Mesenchymal stem cell (in vitro differentiated cells and primary cell): ENCODE data around the gene CAGE1.

Experiments
- DNase-seq: peaks from one replicate; pipeline ENCODE4 v3.0.0-alpha.2; 2013
- H2AFZ ChIP-seq: one replicate; pipeline ENCODE4 v1.6.1; 2013; ENCODE audit warnings: low read depth, mild to moderate bottlenecking, control low read depth, inconsistent platforms, low read length, moderate library complexity
- H2AK5ac ChIP-seq: 2 replicates; pipeline ENCODE4 v1.6.1; 2013; ENCODE audit warnings: low read length, moderate library complexity, mild to moderate bottlenecking, inconsistent platforms; ENCODE audit not compliant: severe bottlenecking
- H2BK120ac ChIP-seq: one replicate; pipeline ENCODE4 v1.6.1; 2013; ENCODE audit warnings: low read depth, mild to moderate bottlenecking, inconsistent platforms, low read length, moderate library complexity
- H2BK12ac ChIP-seq, 2 experiments: one replicate each; pipeline ENCODE4 v1.6.1; 2013; ENCODE audit warnings: inconsistent platforms in 2 of 2, low read length in 2 of 2, mild to moderate bottlenecking in 2 of 2, moderate library complexity in 2 of 2, control low read depth in 1 of 2
- H2BK15ac ChIP-seq: one replicate; pipeline ENCODE4 v1.6.1; 2013; ENCODE audit warnings: mild to moderate bottlenecking, low read depth, inconsistent platforms; ENCODE audit not compliant: poor library complexity, severe bottlenecking
- H2BK5ac ChIP-seq: 2 replicates; pipeline ENCODE4 v1.6.1; 2013; ENCODE audit warnings: low read depth, mild to moderate bottlenecking, low read length, control low read depth, inconsistent platforms; ENCODE audit not compliant: poor library complexity, severe bottlenecking
- H3K14ac ChIP-seq, 2 experiments: one replicate each; pipeline ENCODE4 v1.6.1; 2013; ENCODE audit warnings: inconsistent platforms in 2 of 2, low read length in 2 of 2, control low read depth in 1 of 2, mild to moderate bottlenecking in 1 of 2, moderate library complexity in 1 of 2
- H3K18ac ChIP-seq, 2 experiments: one replicate each; pipeline ENCODE4 v1.6.1; 2013; ENCODE audit warnings: inconsistent platforms in 2 of 2, low read length in 2 of 2, control low read depth in 1 of 2, low read depth in 1 of 2, mild to moderate bottlenecking in 1 of 2
- H3K23ac ChIP-seq, 2 experiments: one replicate each; pipeline ENCODE4 v1.6.1; 2013; ENCODE audit warnings: inconsistent platforms in 2 of 2, low read length in 2 of 2, mild to moderate bottlenecking in 2 of 2, moderate library complexity in 2 of 2, control low read depth in 1 of 2
- H3K27ac ChIP-seq: 2 replicates; pipeline ENCODE4 v1.5.1; 2013; ENCODE audit warnings: mild to moderate bottlenecking, moderate library complexity, low read length, control low read depth, inconsistent platforms; ENCODE audit not compliant: poor library complexity, severe bottlenecking
- H3K27me3 ChIP-seq, 2 experiments: 2 replicates each; pipeline versions ENCODE4 v1.6.1 to v1.7.0; 2013; ENCODE audit warnings: low read length in 2 of 2, mild to moderate bottlenecking in 2 of 2, moderate library complexity in 2 of 2, control low read depth in 1 of 2, inconsistent platforms in 1 of 2; ENCODE audit not compliant: control insufficient read depth in 1 of 2, insufficient read depth in 1 of 2
- H3K36me3 ChIP-seq, 2 experiments: 2 replicates each; pipeline versions ENCODE4 v1.6.1 to v1.7.0; 2013; ENCODE audit warnings: low read length in 2 of 2, control low read depth in 1 of 2, inconsistent platforms in 1 of 2, low read depth in 1 of 2, mild to moderate bottlenecking in 1 of 2; ENCODE audit not compliant: insufficient read depth in 2 of 2, control insufficient read depth in 1 of 2
- H3K4ac ChIP-seq, 2 experiments: one replicate each; pipeline ENCODE4 v1.6.1; 2013; ENCODE audit warnings: inconsistent platforms in 2 of 2, low read length in 2 of 2, mild to moderate bottlenecking in 2 of 2, moderate library complexity in 2 of 2, control low read depth in 1 of 2, low read depth in 1 of 2
- H3K4me1 ChIP-seq: 2 replicates; pipeline ENCODE4 v1.6.1; 2013; ENCODE audit warnings: low read depth, low read length, control low read depth; ENCODE audit not compliant: control insufficient read depth, insufficient read depth
- H3K4me2 ChIP-seq: 2 replicates; pipeline ENCODE4 v1.6.1; 2013; ENCODE audit warnings: low read length, mild to moderate bottlenecking, inconsistent platforms; ENCODE audit not compliant: poor library complexity, severe bottlenecking
- H3K4me3 ChIP-seq, 2 experiments: 2 replicates each; pipeline versions ENCODE4 v1.5.1 to v1.7.0; 2013; ENCODE audit warnings: low read length in 2 of 2, mild to moderate bottlenecking in 2 of 2, control low read depth in 1 of 2, low read depth in 1 of 2; ENCODE audit not compliant: insufficient read depth in 1 of 2
- H3K79me1 ChIP-seq: replicated peaks from 2 replicates; pipeline ENCODE4 v1.6.1; 2013; ENCODE audit warnings: mild to moderate bottlenecking, control low read depth, low read length, inconsistent platforms; ENCODE audit not compliant: poor library complexity, severe bottlenecking
- H3K9ac ChIP-seq: 2 replicates; pipeline ENCODE4 v1.7.0; 2013; ENCODE audit warnings: mild to moderate bottlenecking, low read length, moderate library complexity
- H3K9me3 ChIP-seq: 2 replicates; pipeline ENCODE4 v1.7.0; 2013; ENCODE audit warnings: mild to moderate bottlenecking, low read length; ENCODE audit not compliant: control insufficient read depth
- H4K8ac ChIP-seq: one replicate; pipeline ENCODE4 v1.6.1; 2013; ENCODE audit warnings: inconsistent platforms, mild to moderate bottlenecking, low read length, moderate library complexity
- H4K91ac ChIP-seq: one replicate; pipeline ENCODE4 v1.6.1; 2013; ENCODE audit warnings: mild to moderate bottlenecking, low read length, inconsistent platforms
- WGBS: methylation state at CpG from one replicate; pipeline ENCODE4 v1.1.7; 2013; ENCODE audit warnings: mixed read lengths; 5-methylcytosine and 5-hydroxymethylcytosine counted together

The CAGE1 gene

GRCh38 chr6:7414811-7415210 is 25.3 kb upstream of the CAGE1 start:
- Histone ChIP-seq H3K4me2 (no peak overlapping the region), H3K27me3 (no peaks in the 10 kb centered on the region), H3K36me3 (peaks cover 20 to 78% of the 10 kb centered on the region in 2 experiments), H4K8ac (no peak overlapping the region), H3K9me3 (no peaks in the 10 kb centered on the region), H3K79me1 (peaks cover 5% of the 10 kb centered on the region), H2BK5ac (no peak overlapping the region), H3K4me3 (no peak overlapping the region), H3K9ac (peak overlapping the region; percentile 45), H3K14ac (no peak overlapping the region), H2AK5ac (peak overlapping the region; percentile 49), H3K18ac (peak overlapping the region in 1 of 2 experiments; percentile 12), H4K91ac (no peak overlapping the region), H3K23ac (no peak overlapping the region), H2BK120ac (no peak overlapping the region), H3K4me1 (peaks cover 5% of the 10 kb centered on the region), H2AFZ (peak overlapping the region; percentile 1), H3K4ac (peak overlapping the region in 1 of 2 experiments; percentile 69), H3K27ac (peak overlapping the region; percentile 29), H2BK12ac (peak overlapping the region in 1 of 2 experiments; percentile 52), H2BK15ac (no peak overlapping the region)
- WGBS: 62% methylated on average over 7 of the region's 7 CpGs
- peak; percentile 88 for DNase-seq

GRCh38 chr6:7413151-7413823 is 23.7 kb upstream of the CAGE1 start:
- no peak overlapping the region for H4K91ac ChIP-seq
- no peak overlapping the region for H2BK12ac ChIP-seq
- H4K8ac ChIP-seq: no peak overlapping the region
- H2AK5ac ChIP-seq: no peak overlapping the region
- peaks cover 8% of the 10 kb centered on the region for H3K79me1 ChIP-seq
- no peak overlapping the region for H3K18ac ChIP-seq
- no peak overlapping the region for H3K4me2 ChIP-seq
- peak overlapping the region; percentile 90 for H3K27ac ChIP-seq
- no peak for DNase-seq
- no peak overlapping the region for H2BK5ac ChIP-seq
- no peak overlapping the region for H3K23ac ChIP-seq
- WGBS: 20% methylated on average over 1 of the region's 2 CpGs
- H3K4me3 ChIP-seq: no peak overlapping the region
- peaks cover 5% of the 10 kb centered on the region for H3K4me1 ChIP-seq
- no peaks in the 10 kb centered on the region for H3K27me3 ChIP-seq
- H2AFZ ChIP-seq: no peak overlapping the region
- H3K4ac ChIP-seq: no peak overlapping the region
- no peaks in the 10 kb centered on the region for H3K9me3 ChIP-seq
- H3K9ac ChIP-seq: no peak overlapping the region
- H2BK15ac ChIP-seq: no peak overlapping the region
- H3K14ac ChIP-seq: no peak overlapping the region
- no peak overlapping the region for H2BK120ac ChIP-seq
- H3K36me3 ChIP-seq: peaks cover 24 to 79% of the 10 kb centered on the region in 2 experiments

GRCh38 chr6:7411328-7411727 is 21.8 kb upstream of the CAGE1 start:
- no peak overlapping the region for H3K9ac ChIP-seq
- 98% methylated on average over 2 of the region's 2 CpGs for WGBS
- no peak overlapping the region for H3K14ac ChIP-seq
- H3K27me3 ChIP-seq: no peaks in the 10 kb centered on the region
- no peak overlapping the region for H4K91ac ChIP-seq
- no peak overlapping the region for H2BK120ac ChIP-seq
- peaks cover 24 to 80% of the 10 kb centered on the region in 2 experiments for H3K36me3 ChIP-seq
- no peak for DNase-seq
- H3K4ac ChIP-seq: no peak overlapping the region
- no peak overlapping the region for H2BK5ac ChIP-seq
- peaks cover 8% of the 10 kb centered on the region for H3K4me1 ChIP-seq
- peaks cover 11% of the 10 kb centered on the region for H3K79me1 ChIP-seq
- H3K4me3 ChIP-seq: no peak overlapping the region
- H3K4me2 ChIP-seq: no peak overlapping the region
- no peak overlapping the region for H2AK5ac ChIP-seq
- no peak overlapping the region for H2BK12ac ChIP-seq
- H3K18ac ChIP-seq: no peak overlapping the region
- no peak overlapping the region for H2BK15ac ChIP-seq
- no peak overlapping the region for H2AFZ ChIP-seq
- no peak overlapping the region for H3K23ac ChIP-seq
- no peaks in the 10 kb centered on the region for H3K9me3 ChIP-seq
- H4K8ac ChIP-seq: no peak overlapping the region
- H3K27ac ChIP-seq: no peak overlapping the region

GRCh38 chr6:7410851-7411250 is 21.3 kb upstream of the CAGE1 start:
- Histone ChIP-seq H3K27ac (no peak overlapping the region), H3K18ac (no peak overlapping the region), H3K36me3 (peaks cover 26 to 81% of the 10 kb centered on the region in 2 experiments), H2AFZ (no peak overlapping the region), H3K4me2 (no peak overlapping the region), H4K91ac (no peak overlapping the region), H3K14ac (no peak overlapping the region), H2BK15ac (no peak overlapping the region), H3K79me1 (peaks cover 11% of the 10 kb centered on the region), H3K27me3 (no peaks in the 10 kb centered on the region), H3K9me3 (no peaks in the 10 kb centered on the region), H3K4ac (no peak overlapping the region), H2BK5ac (no peak overlapping the region), H3K4me3 (no peak overlapping the region), H2BK12ac (no peak overlapping the region), H2AK5ac (no peak overlapping the region), H3K9ac (no peak overlapping the region), H4K8ac (no peak overlapping the region), H3K23ac (no peak overlapping the region), H2BK120ac (no peak overlapping the region), H3K4me1 (peaks cover 8% of the 10 kb centered on the region)
- DNase-seq: no peak
- 96% methylated on average over 4 of the region's 4 CpGs for WGBS
